Naive thymus-derived CD4-positive, alpha-beta T cell (primary cell): Measurements from ENCODE around the gene TBCCD1. TPM values are rescaled to one million over a fixed set of nuclear protein-coding genes. Genes with fewer than 3 reads are reported as not detected.
A peak's percentile ranks its signal among the peaks of the same experiment; 100 is the strongest.
"Not testable (repeated sequence)": the region's sequence is repeated elsewhere in the genome, so short reads cannot be mapped to it uniquely, and the experiment has no call there.

Experiments
- ATAC-seq: fragments of 150-1000 bp; cut with Tn5 transposase; 2 replicates; pipeline ENCODE4 v1.10.0; 2021; ENCODE audit warnings: mild to moderate bottlenecking, moderate library complexity
- CTCF ChIA-PET: fragments of 350-600 bp; sonication (Branson Sonifier 250); formaldehyde crosslinking; loops from one replicate; lab custom pipeline; 2021; ENCODE audit warnings: antibody characterized with exemption; lab: Charles Lee
- POLR2A ChIA-PET: fragments of 350-600 bp; sonication (Branson Sonifier 250); formaldehyde crosslinking; loops from one replicate; lab custom pipeline; 2021; ENCODE audit warnings: antibody characterized with exemption, inconsistent platforms; lab: Charles Lee
- DNase-seq, 9 donors: peaks; one replicate each; pipeline versions ENCODE4 v3.0.0 to v3.0.0-alpha.2; 2020 to 2022; ENCODE audit warnings: mixed read lengths in 1 of 9
- H3K27ac ChIP-seq: one replicate; pipeline ENCODE4 v1.7.0; 2013; ENCODE audit warnings: mild to moderate bottlenecking, low read depth, low read length, moderate library complexity
- H3K27me3 ChIP-seq, 2 donors: one replicate each; pipeline ENCODE4 v1.7.0; 2013; ENCODE audit warnings: low read length in 2 of 2, mild to moderate bottlenecking in 2 of 2, moderate library complexity in 2 of 2; ENCODE audit not compliant: control insufficient read depth in 2 of 2, insufficient read depth in 2 of 2
- H3K36me3 ChIP-seq, 3 experiments: 1 replicate in 2 of 3; 2 replicates in 1 of 3; pipeline ENCODE4 v1.7.0; 2013; ENCODE audit warnings: low read length in 3 of 3, mild to moderate bottlenecking in 3 of 3, moderate library complexity in 1 of 3; ENCODE audit not compliant: insufficient read depth in 3 of 3, control insufficient read depth in 2 of 3
- H3K4me1 ChIP-seq, 2 donors: one replicate each; pipeline ENCODE4 v1.7.0; 2013; ENCODE audit warnings: low read length in 2 of 2, mild to moderate bottlenecking in 2 of 2, moderate library complexity in 1 of 2; ENCODE audit not compliant: control insufficient read depth in 2 of 2, insufficient read depth in 2 of 2
- H3K4me3 ChIP-seq: 2 replicates; pipeline ENCODE4 v1.7.0; 2013; ENCODE audit warnings: mild to moderate bottlenecking, low read length
- H3K9me3 ChIP-seq, 3 experiments: 1 replicate in 2 of 3; 2 replicates in 1 of 3; pipeline ENCODE4 v1.7.0; 2013; ENCODE audit warnings: low read length in 3 of 3; ENCODE audit not compliant: control insufficient read depth in 2 of 3
- H3K27ac Mint-ChIP-seq, 9 donors: one replicate each; pipeline ENCODE4 v1.8.0; 2020 to 2022; ENCODE audit warnings: mixed read lengths in 9 of 9, mild to moderate bottlenecking in 8 of 9, moderate library complexity in 5 of 9, inconsistent platforms in 2 of 9
- H3K27me3 Mint-ChIP-seq, 5 donors: one replicate each; pipeline ENCODE4 v1.8.0; 2021 to 2022; ENCODE audit warnings: mixed read lengths in 5 of 5, mild to moderate bottlenecking in 1 of 5
- H3K36me3 Mint-ChIP-seq, 5 donors: one replicate each; pipeline ENCODE4 v1.8.0; 2020 to 2022; ENCODE audit warnings: mixed read lengths in 5 of 5, mild to moderate bottlenecking in 3 of 5, inconsistent platforms in 1 of 5
- H3K4me1 Mint-ChIP-seq, 7 donors: one replicate each; pipeline ENCODE4 v1.8.0; 2020 to 2022; ENCODE audit warnings: mixed read lengths in 7 of 7, mild to moderate bottlenecking in 3 of 7, inconsistent platforms in 1 of 7
- H3K4me3 Mint-ChIP-seq, 10 donors: one replicate each; pipeline ENCODE4 v1.8.0; 2020 to 2022; ENCODE audit warnings: mild to moderate bottlenecking in 10 of 10, mixed read lengths in 10 of 10, moderate library complexity in 6 of 10, inconsistent platforms in 2 of 10
- H3K9me3 Mint-ChIP-seq, 11 donors: one replicate each; pipeline ENCODE4 v1.8.0; 2020 to 2022; ENCODE audit warnings: mixed read lengths in 11 of 11, mild to moderate bottlenecking in 4 of 11, inconsistent platforms in 1 of 11, moderate library complexity in 1 of 11
- intact Hi-C, 2 donors: fragments of 100-400 bp; cut with micrococcal nuclease; formaldehyde crosslinking; loops; one replicate each; pipeline ENCODE4 v1.15.1; 2023
- polyA plus RNA-seq, 2 donors: library from polyadenylated mRNA; unstranded; fragments of 300-500 nt; fragmentation: Illumina TruSeq; gene quantifications; one replicate each; pipeline ENCODE4 v1.2.3, GENCODE V29; 2021
- total RNA-seq, 6 experiments: library from RNA in 5 of 6; stranded (reverse) in 5 of 6; gene quantifications; 1 replicate in 5 of 6; 2 replicates in 1 of 6; pipeline ENCODE4 v1.2.3 and lab custom pipeline; 2021 to 2026

Gene TBCCD1
- total and polyA plus RNA-seq, 7 experiments from 2014 or later, result 11.3 to 21.1 (median 15.8) TPM

DNA sequence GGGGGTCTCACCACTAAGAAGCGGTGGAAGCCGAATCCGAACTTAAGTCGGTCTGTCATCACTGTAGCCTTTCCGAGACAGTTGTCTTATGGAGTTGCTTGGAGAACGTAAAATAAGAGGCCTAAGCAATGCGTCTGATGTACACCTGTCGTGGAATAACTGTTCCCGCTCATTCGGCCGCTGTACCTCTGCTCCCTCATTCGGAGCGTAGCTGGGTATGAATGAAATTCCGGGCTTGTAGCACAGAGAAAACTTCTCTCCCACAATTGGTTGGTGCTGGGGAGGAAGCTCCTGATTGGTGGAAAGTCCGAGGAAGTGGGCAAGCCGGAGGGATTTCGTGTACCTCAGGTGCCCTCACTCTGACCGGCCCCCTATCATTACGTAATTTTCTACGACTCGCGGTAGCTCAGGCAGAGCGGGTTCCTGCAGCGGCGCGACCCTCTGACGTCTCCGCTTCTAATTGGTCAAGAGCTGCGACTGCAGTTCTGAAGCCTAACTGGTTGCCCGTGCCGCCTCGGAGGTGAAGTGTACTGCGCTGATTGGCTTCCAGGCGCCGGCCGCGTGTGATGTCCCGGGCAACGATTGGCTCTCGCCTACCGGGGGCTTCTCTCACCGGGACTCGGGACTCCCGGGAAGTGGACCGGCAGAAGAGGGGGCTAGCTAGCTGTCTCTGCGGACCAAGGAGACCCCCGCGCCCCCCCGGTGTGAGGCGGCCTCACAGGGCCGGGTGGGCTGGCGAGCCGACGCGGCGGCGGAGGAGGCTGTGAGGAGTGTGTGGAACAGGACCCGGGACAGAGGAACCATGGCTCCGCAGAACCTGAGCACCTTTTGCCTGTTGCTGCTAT, 3.2 kb upstream of the TBCCD1 start, which contains the start of gene DNAJB11:
Gene DNAJB11, plus strand, starts transcription at position 625 of the 845 bp plus-strand sequence. Its CDS starts 178 bp downstream, at position 803.
- intact Hi-C loops, result loop anchor here (1.0 to 10.0 kb wide), 15 partner anchors 46 to 1756 kb away; partner anchors contain the start of genes EIF4A2 (in 2 of the 2), RFC4 (in 2 of the 2), SENP2 (in 2 of the 2) and TRA2B (in 2 of the 2)
- H3K27ac ChIP-seq, result peak within 1 kb of the TSS; percentile 95
- CTCF ChIA-PET, result interaction anchor here (0.7 to 0.9 kb wide), 3 partner anchors 251 to 627 kb away, joined by 3 to 5 read pairs (median 4); no protein-coding TSS in a partner anchor
- Mint-ChIP-seq H3K36me3 (peaks cover 0 to 19% (median 5%) of the 10 kb centered on the region in 5 donors), H3K27me3 (peaks cover 0 to 4% (median 0%) of the 10 kb centered on the region in 5 donors), H3K27ac (peak within 1 kb of the TSS; percentile 85 to 99 (median 98)), H3K4me3 (peak within 1 kb of the TSS; percentile 83 to 98 (median 95)), H3K4me1 (peaks cover 20 to 70% (median 66%) of the 10 kb centered on the region in 7 donors), H3K9me3 (peaks cover 0 to 5% (median 0%) of the 10 kb centered on the region in 11 donors)
- DNase-seq, result peak; percentile 83 to 100 (median 99)
- POLR2A ChIA-PET, result interaction anchor here (0.7 to 7.8 kb wide), 13 partner anchors 9 to 1072 kb away, joined by 3 to 74 read pairs (median 3); partner anchors contain the start of genes EIF4A2, SENP2, TMEM41A and TRA2B
- no peaks in the 10 kb centered on the region for H3K27me3 ChIP-seq
- H3K4me3 ChIP-seq, result peak within 1 kb of the TSS; percentile 85
- peak; percentile 91 for ATAC-seq
- peaks cover 25 to 33% of the 10 kb centered on the region in 2 donors for H3K4me1 ChIP-seq
- peaks cover 0 to 6% (median 0%) of the 10 kb centered on the region in 3 experiments for H3K36me3 ChIP-seq
- H3K9me3 ChIP-seq, result no peaks in the 10 kb centered on the region

DNA sequence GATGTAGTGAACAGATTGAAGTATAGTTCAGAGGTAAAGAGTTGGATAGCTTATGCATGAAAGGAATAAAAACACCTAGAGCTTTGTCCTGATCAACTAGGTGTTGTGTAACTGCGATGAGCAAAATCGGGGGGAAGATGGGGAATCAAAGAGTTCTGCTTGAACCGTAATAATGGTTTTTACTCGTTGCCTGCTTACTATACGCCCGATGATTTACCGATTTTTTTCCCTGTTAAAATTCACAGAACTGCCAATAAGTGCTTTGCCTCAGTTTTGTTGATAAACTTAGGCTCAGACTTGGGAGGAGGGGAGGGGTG, 2.6 kb upstream of the TBCCD1 start:
- peak overlapping the region; percentile 79 for H3K27ac ChIP-seq
- H3K27ac Mint-ChIP-seq, result peak overlapping the region; percentile 85 to 99 (median 98)
- CTCF ChIA-PET, result interaction anchor here (0.7 to 0.9 kb wide), 3 partner anchors 252 to 627 kb away, joined by 3 to 5 read pairs (median 4); no protein-coding TSS in a partner anchor
- H3K27me3 Mint-ChIP-seq, result peaks cover 0 to 4% (median 0%) of the 10 kb centered on the region in 5 donors
- H3K36me3 ChIP-seq, result peaks cover 0 to 6% (median 0%) of the 10 kb centered on the region in 3 experiments
- H3K27me3 ChIP-seq, result no peaks in the 10 kb centered on the region
- no peak for ATAC-seq
- POLR2A ChIA-PET, result interaction anchor here (0.7 to 7.8 kb wide), 13 partner anchors 9 to 1071 kb away, joined by 3 to 74 read pairs (median 3); partner anchors contain the start of genes EIF4A2, SENP2, TMEM41A and TRA2B
- peak overlapping the region; percentile 83 to 98 (median 95) for H3K4me3 Mint-ChIP-seq
- peak overlapping the region; percentile 77 for H3K4me3 ChIP-seq
- H3K9me3 Mint-ChIP-seq, result peaks cover 0 to 5% (median 0%) of the 10 kb centered on the region in 11 donors
- no peak for DNase-seq
- H3K9me3 ChIP-seq, result no peaks in the 10 kb centered on the region
- intact Hi-C loops, result loop anchor here (1.0 to 10.0 kb wide), 19 partner anchors 47 to 1755 kb away; partner anchors contain the start of genes EIF4A2 (in 2 of the 2), ETV5 (in 2 of the 2), RFC4 (in 2 of the 2) and SENP2 (in 2 of the 2)
- H3K36me3 Mint-ChIP-seq, result peaks cover 0 to 16% (median 3%) of the 10 kb centered on the region in 5 donors
- peaks cover 25 to 33% of the 10 kb centered on the region in 2 donors for H3K4me1 ChIP-seq
- peaks cover 19 to 72% (median 64%) of the 10 kb centered on the region in 7 donors for H3K4me1 Mint-ChIP-seq

DNA sequence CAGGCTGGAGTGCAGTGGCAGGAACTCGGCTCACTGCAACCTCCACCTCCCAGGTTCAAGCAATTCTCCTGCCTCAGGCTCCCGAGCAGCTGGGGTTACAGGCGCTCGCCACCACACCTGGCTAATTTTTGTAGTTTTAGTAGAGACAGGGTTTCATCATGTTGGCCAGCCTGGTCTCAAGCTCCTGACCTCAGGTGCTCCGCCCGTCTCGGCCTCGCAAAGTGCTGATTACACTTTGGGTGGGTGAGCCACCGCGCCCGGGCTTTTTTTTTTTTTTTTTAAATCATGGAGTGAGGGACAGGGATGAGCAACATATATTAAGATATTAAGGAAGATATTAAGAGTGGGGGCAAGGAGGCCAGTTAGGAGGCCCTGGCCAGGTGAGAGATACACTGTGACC, 2.2 kb upstream of the TBCCD1 start:
- Histone ChIP-seq H3K4me1 (peaks cover 25 to 33% of the 10 kb centered on the region in 2 donors), H3K4me3 (peak overlapping the region; percentile 77), H3K27ac (peak overlapping the region; percentile 79)
- peak overlapping the region; percentile 83 to 98 (median 95) for H3K4me3 Mint-ChIP-seq
- not testable (repeated sequence) for H3K27me3 ChIP-seq, DNase-seq, ATAC-seq, H3K9me3 ChIP-seq, H3K9me3 Mint-ChIP-seq, H3K27me3 Mint-ChIP-seq, H3K36me3 ChIP-seq
- POLR2A ChIA-PET, result interaction anchor here (0.7 to 7.8 kb wide), 6 partner anchors 8 to 632 kb away, joined by 3 to 74 read pairs (median 16); partner anchors contain the start of genes EIF4A2 and TRA2B
- intact Hi-C loops, result loop anchor here (5.0 to 10.0 kb wide), 5 partner anchors 455 to 1287 kb away; partner anchors contain the start of gene ETV5 (in 2 of the 2)
- peaks cover 19 to 72% (median 64%) of the 10 kb centered on the region in 7 donors for H3K4me1 Mint-ChIP-seq
- peaks cover 0 to 12% (median 3%) of the 10 kb centered on the region in 5 donors for H3K36me3 Mint-ChIP-seq
- CTCF ChIA-PET, result interaction anchor here (0.6 to 0.9 kb wide), 2 partner anchors 252 to 546 kb away, joined by 3 to 5 read pairs; no protein-coding TSS in a partner anchor
- H3K27ac Mint-ChIP-seq, result peak overlapping the region; percentile 85 to 99 (median 98)

DNA sequence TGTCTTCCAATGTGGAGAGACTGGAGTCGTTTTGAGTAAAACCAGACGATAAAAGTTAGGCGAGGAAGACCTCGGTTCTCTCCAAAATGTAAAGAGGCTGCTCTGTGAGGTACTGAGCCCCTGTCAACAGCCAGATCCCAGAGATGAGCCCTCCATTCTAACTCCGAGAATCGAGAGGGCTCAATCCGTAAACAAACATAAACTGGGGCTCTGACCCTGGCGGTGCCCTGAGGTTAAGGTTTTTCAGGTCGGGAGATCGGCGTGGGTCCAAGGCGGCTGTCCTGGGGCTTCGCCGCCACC, 417 bp downstream of the TBCCD1 start:
- H3K36me3 ChIP-seq, result peaks cover 0 to 6% (median 0%) of the 10 kb centered on the region in 3 experiments
- no peak for DNase-seq
- peaks cover 0 to 4% (median 0%) of the 10 kb centered on the region in 5 donors for H3K27me3 Mint-ChIP-seq
- CTCF ChIA-PET, result no interaction called here
- peaks cover 27 to 83% (median 79%) of the 10 kb centered on the region in 7 donors for H3K4me1 Mint-ChIP-seq
- peak overlapping the region; percentile 94 to 99 (median 96) for H3K27ac Mint-ChIP-seq
- H3K27me3 ChIP-seq, result no peaks in the 10 kb centered on the region
- H3K9me3 ChIP-seq, result no peaks in the 10 kb centered on the region
- H3K27ac ChIP-seq, result peak overlapping the region; percentile 84
- peak overlapping the region; percentile 80 for H3K4me3 ChIP-seq
- POLR2A ChIA-PET, result interaction anchor here (0.6 to 7.8 kb wide), 7 partner anchors 9 to 980 kb away, joined by 3 to 74 read pairs (median 4); partner anchors contain the start of genes EIF4A2 and TRA2B
- ATAC-seq, result no peak
- peaks cover 0 to 5% (median 0%) of the 10 kb centered on the region in 11 donors for H3K9me3 Mint-ChIP-seq
- intact Hi-C loops, result loop anchor here (1.0 to 10.0 kb wide), 7 partner anchors 51 to 1284 kb away; partner anchors contain the start of gene ETV5 (in 2 of the 2)
- peak overlapping the region; percentile 87 to 96 (median 95) for H3K4me3 Mint-ChIP-seq
- H3K4me1 ChIP-seq, result peaks cover 21 to 37% of the 10 kb centered on the region in 2 donors
- peaks cover 5 to 10% (median 9%) of the 10 kb centered on the region in 5 donors for H3K36me3 Mint-ChIP-seq

DNA sequence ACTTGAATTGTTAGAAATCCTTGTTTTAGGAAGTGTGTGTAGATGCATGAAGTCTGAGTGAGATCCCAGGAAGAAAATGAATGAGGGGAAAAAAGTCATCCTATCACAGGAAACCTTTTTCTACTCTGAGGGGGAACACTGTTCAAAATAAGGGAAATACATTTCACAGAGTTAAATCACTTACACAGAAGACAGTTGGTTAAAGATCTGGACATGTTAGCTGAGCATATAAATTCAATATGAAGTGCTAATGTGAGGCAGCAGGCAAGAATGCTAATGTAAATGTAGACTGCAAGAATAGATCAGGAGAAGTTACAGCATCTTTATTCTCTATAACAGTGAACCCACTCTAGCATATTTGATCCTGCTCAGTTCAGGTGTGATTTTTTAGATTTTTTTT, 2.6 kb downstream of the TBCCD1 start:
- H3K27me3 ChIP-seq, result no peaks in the 10 kb centered on the region
- intact Hi-C loops, result loop anchor here in 1 of 2 donors (10.0 kb wide), 2 partner anchors 460 kb away; partner anchors contain the start of gene ETV5
- no peaks in the 10 kb centered on the region for H3K9me3 ChIP-seq
- peaks cover 0 to 3% (median 0%) of the 10 kb centered on the region in 3 experiments for H3K36me3 ChIP-seq
- ChIA-PET POLR2A (no interaction called here), CTCF (interaction anchor here (1.6 kb wide), 1 partner anchor 24 kb away, joined by 4 read pairs; no protein-coding TSS in a partner anchor)
- no peak for DNase-seq
- peaks cover 15 to 23% of the 10 kb centered on the region in 2 donors for H3K4me1 ChIP-seq
- H3K4me3 ChIP-seq, result no peak overlapping the region
- Mint-ChIP-seq H3K9me3 (peaks cover 0 to 2% (median 0%) of the 10 kb centered on the region in 11 donors), H3K27ac (no peak overlapping the region), H3K4me3 (peak overlapping the region in 8 of 10 donors; percentile 2 to 62 (median 40)), H3K27me3 (no peaks in the 10 kb centered on the region), H3K36me3 (peaks cover 5 to 13% (median 12%) of the 10 kb centered on the region in 5 donors), H3K4me1 (peaks cover 29 to 87% (median 80%) of the 10 kb centered on the region in 7 donors)
- no peak overlapping the region for H3K27ac ChIP-seq
- no peak for ATAC-seq
